HG02642 (cell line): Measurements from ENCODE around the gene MZT2B.
A peak's percentile ranks its signal among the peaks of the same experiment; 100 is the strongest.
"Not testable (repeated sequence)": the region's sequence is repeated elsewhere in the genome, so short reads cannot be mapped to it uniquely, and the experiment has no call there.

Experiments
- ATAC-seq: cut with Tn5 transposase; IDR thresholded peaks from one replicate; pipeline ENCODE4 v1.9.1; 2021; ENCODE audit warnings: mild to moderate bottlenecking; ENCODE audit not compliant: unreplicated experiment, poor library complexity

MZT2B gene

GRCh38 chr2:130152136-130152815 is 29.8 kb upstream of the MZT2B start:
- not testable (repeated sequence) for ATAC-seq

GRCh38 chr2:130152816-130153595 is 29.1 kb upstream of the MZT2B start:
- no peak for ATAC-seq

- ATAC-seq = not testable (repeated sequence)
Observed at GRCh38 chr2:130153721-130154422, 28.2 kb upstream of the MZT2B start.

- not testable (repeated sequence) for ATAC-seq
Observed at GRCh38 chr2:130154423-130154770, 27.7 kb upstream of the MZT2B start.

- ATAC-seq = no peak
Observed at GRCh38 chr2:130154773-130155765, 27.0 kb upstream of the MZT2B start.

- not testable (repeated sequence) for ATAC-seq
Observed at GRCh38 chr2:130155956-130156623, 26.0 kb upstream of the MZT2B start.

GRCh38 chr2:130156624-130157004 is 25.4 kb upstream of the MZT2B start:
- ATAC-seq = no peak

GRCh38 chr2:130157354-130157753 is 24.7 kb upstream of the MZT2B start:
- peak; percentile 39 for ATAC-seq

- peak; percentile 84 for ATAC-seq
Observed at GRCh38 chr2:130157825-130158514, 24.1 kb upstream of the MZT2B start.

- ATAC-seq = no peak
Observed at GRCh38 chr2:130158631-130159030, 23.4 kb upstream of the MZT2B start.

GRCh38 chr2:130159376-130159775 is 22.7 kb upstream of the MZT2B start:
- ATAC-seq = not testable (repeated sequence)

GRCh38 chr2:130160131-130160530 is 21.9 kb upstream of the MZT2B start:
- no peak for ATAC-seq

- ATAC-seq = not testable (repeated sequence)
Observed at GRCh38 chr2:130160838-130161705, 21.0 kb upstream of the MZT2B start.

- ATAC-seq = not testable (repeated sequence)
Observed at GRCh38 chr2:130162486-130162885, 19.6 kb upstream of the MZT2B start.

- ATAC-seq = no peak
Observed at GRCh38 chr2:130162968-130163367, 19.1 kb upstream of the MZT2B start.

GRCh38 chr2:130165293-130166016 is 16.6 kb upstream of the MZT2B start:
- ATAC-seq = no peak

- not testable (repeated sequence) for ATAC-seq
Observed at GRCh38 chr2:130166611-130167010, 15.5 kb upstream of the MZT2B start.
